ENCODE measurements around the gene TLE4.

TLE4 gene

GRCh38 chr9:79682076-79682736 is 110.4 kb downstream of the TLE4 start:
- H3K36me3 ChIP-seq (ENCODE audit: control insufficient read depth, insufficient read depth, low read length): no peaks in the 10 kb centered on the region
- no peak overlapping the region for H3K9ac ChIP-seq (ENCODE audit: low read depth, low read length)
- H3K9me3 ChIP-seq (ENCODE audit: control insufficient read depth, insufficient read depth, low read length): no peaks in the 10 kb centered on the region
- no peak overlapping the region for H3K27ac ChIP-seq (ENCODE audit: low read depth, low read length)
- no peak overlapping the region for H3K4me3 ChIP-seq (ENCODE audit: low read depth, low read length)
- peaks cover 8% of the 10 kb centered on the region for H3K4me1 ChIP-seq (ENCODE audit: control insufficient read depth, insufficient read depth, low read length)
- H3K27me3 ChIP-seq (ENCODE audit: control insufficient read depth, insufficient read depth, low read length): no peaks in the 10 kb centered on the region

- H3K4me1 ChIP-seq (ENCODE audit: control insufficient read depth, insufficient read depth, low read length): peaks cover 8% of the 10 kb centered on the region
- no peaks in the 10 kb centered on the region for H3K9me3 ChIP-seq (ENCODE audit: control insufficient read depth, insufficient read depth, low read length)
- no peak overlapping the region for H3K4me3 ChIP-seq (ENCODE audit: low read depth, low read length)
- H3K9ac ChIP-seq (ENCODE audit: low read depth, low read length): no peak overlapping the region
- no peak overlapping the region for H3K27ac ChIP-seq (ENCODE audit: low read depth, low read length)
- no peaks in the 10 kb centered on the region for H3K36me3 ChIP-seq (ENCODE audit: control insufficient read depth, insufficient read depth, low read length)
- H3K27me3 ChIP-seq (ENCODE audit: control insufficient read depth, insufficient read depth, low read length): no peaks in the 10 kb centered on the region
Measured at GRCh38 chr9:79684059-79684458, 112.3 kb downstream of the TLE4 start.

GRCh38 chr9:79684711-79685575 is 113.2 kb downstream of the TLE4 start:
- H3K36me3 ChIP-seq (ENCODE audit: control insufficient read depth, insufficient read depth, low read length): no peaks in the 10 kb centered on the region
- no peak overlapping the region for H3K4me3 ChIP-seq (ENCODE audit: low read depth, low read length)
- no peak overlapping the region for H3K9ac ChIP-seq (ENCODE audit: low read depth, low read length)
- H3K9me3 ChIP-seq (ENCODE audit: control insufficient read depth, insufficient read depth, low read length): no peaks in the 10 kb centered on the region
- H3K4me1 ChIP-seq (ENCODE audit: control insufficient read depth, insufficient read depth, low read length): peaks cover 8% of the 10 kb centered on the region
- no peak overlapping the region for H3K27ac ChIP-seq (ENCODE audit: low read depth, low read length)
- no peaks in the 10 kb centered on the region for H3K27me3 ChIP-seq (ENCODE audit: control insufficient read depth, insufficient read depth, low read length)

GRCh38 chr9:79685577-79685976 is 113.8 kb downstream of the TLE4 start:
- H3K4me1 ChIP-seq (ENCODE audit: control insufficient read depth, insufficient read depth, low read length): peaks cover 8% of the 10 kb centered on the region
- H3K9ac ChIP-seq (ENCODE audit: low read depth, low read length): no peak overlapping the region
- no peaks in the 10 kb centered on the region for H3K36me3 ChIP-seq (ENCODE audit: control insufficient read depth, insufficient read depth, low read length)
- no peaks in the 10 kb centered on the region for H3K27me3 ChIP-seq (ENCODE audit: control insufficient read depth, insufficient read depth, low read length)
- H3K27ac ChIP-seq (ENCODE audit: low read depth, low read length): no peak overlapping the region
- no peak overlapping the region for H3K4me3 ChIP-seq (ENCODE audit: low read depth, low read length)
- H3K9me3 ChIP-seq (ENCODE audit: control insufficient read depth, insufficient read depth, low read length): no peaks in the 10 kb centered on the region

- Histone ChIP-seq H3K36me3 (ENCODE audit: control insufficient read depth, insufficient read depth, low read length) (no peaks in the 10 kb centered on the region), H3K27me3 (ENCODE audit: control insufficient read depth, insufficient read depth, low read length) (no peaks in the 10 kb centered on the region), H3K4me1 (ENCODE audit: control insufficient read depth, insufficient read depth, low read length) (peaks cover 8% of the 10 kb centered on the region; the same call in 1 of the 2 replicates), H3K9ac (ENCODE audit: low read depth, low read length) (no peak overlapping the region), H3K27ac (ENCODE audit: low read depth, low read length) (no peak overlapping the region), H3K4me3 (ENCODE audit: low read depth, low read length) (no peak overlapping the region), H3K9me3 (ENCODE audit: control insufficient read depth, insufficient read depth, low read length) (no peaks in the 10 kb centered on the region)
Measured at GRCh38 chr9:79686381-79687130, 114.8 kb downstream of the TLE4 start.

GRCh38 chr9:79687131-79687447 is 115.3 kb downstream of the TLE4 start:
- Histone ChIP-seq H3K27me3 (ENCODE audit: control insufficient read depth, insufficient read depth, low read length) (no peaks in the 10 kb centered on the region), H3K27ac (ENCODE audit: low read depth, low read length) (no peak overlapping the region), H3K4me3 (ENCODE audit: low read depth, low read length) (no peak overlapping the region), H3K9ac (ENCODE audit: low read depth, low read length) (no peak overlapping the region), H3K9me3 (ENCODE audit: control insufficient read depth, insufficient read depth, low read length) (no peaks in the 10 kb centered on the region), H3K36me3 (ENCODE audit: control insufficient read depth, insufficient read depth, low read length) (no peaks in the 10 kb centered on the region), H3K4me1 (ENCODE audit: control insufficient read depth, insufficient read depth, low read length) (peaks cover 12% of the 10 kb centered on the region; the same call in 1 of the 2 replicates)

- H3K27me3 ChIP-seq (ENCODE audit: control insufficient read depth, insufficient read depth, low read length): no peaks in the 10 kb centered on the region
- H3K36me3 ChIP-seq (ENCODE audit: control insufficient read depth, insufficient read depth, low read length): no peaks in the 10 kb centered on the region
- H3K9ac ChIP-seq (ENCODE audit: low read depth, low read length): no peak overlapping the region
- no peak overlapping the region for H3K27ac ChIP-seq (ENCODE audit: low read depth, low read length)
- H3K4me1 ChIP-seq (ENCODE audit: control insufficient read depth, insufficient read depth, low read length): peaks cover 25% of the 10 kb centered on the region
- no peaks in the 10 kb centered on the region for H3K9me3 ChIP-seq (ENCODE audit: control insufficient read depth, insufficient read depth, low read length)
- H3K4me3 ChIP-seq (ENCODE audit: low read depth, low read length): no peak overlapping the region
Measured at GRCh38 chr9:79688363-79688762, 116.6 kb downstream of the TLE4 start.

- H3K9ac ChIP-seq (ENCODE audit: low read depth, low read length): no peak overlapping the region
Measured at GRCh38 chr9:79689576-79689975, 117.8 kb downstream of the TLE4 start.

GRCh38 chr9:79691496-79691895 is 119.7 kb downstream of the TLE4 start:
- Histone ChIP-seq H3K27me3 (ENCODE audit: control insufficient read depth, insufficient read depth, low read length) (no peaks in the 10 kb centered on the region), H3K27ac (ENCODE audit: low read depth, low read length) (no peak overlapping the region), H3K9ac (ENCODE audit: low read depth, low read length) (no peak overlapping the region), H3K36me3 (ENCODE audit: control insufficient read depth, insufficient read depth, low read length) (no peaks in the 10 kb centered on the region), H3K4me3 (ENCODE audit: low read depth, low read length) (no peak overlapping the region), H3K4me1 (ENCODE audit: control insufficient read depth, insufficient read depth, low read length) (peaks cover 52% of the 10 kb centered on the region), H3K9me3 (ENCODE audit: control insufficient read depth, insufficient read depth, low read length) (no peaks in the 10 kb centered on the region)

More at GRCh38 chr9:79689576-79689975, 117.8 kb downstream of the TLE4 start:
- no peak overlapping the region for H3K27ac ChIP-seq (ENCODE audit: low read depth, low read length)
- H3K27me3 ChIP-seq (ENCODE audit: control insufficient read depth, insufficient read depth, low read length): no peaks in the 10 kb centered on the region
- peaks cover 37% of the 10 kb centered on the region for H3K4me1 ChIP-seq (ENCODE audit: control insufficient read depth, insufficient read depth, low read length)
- no peak overlapping the region for H3K4me3 ChIP-seq (ENCODE audit: low read depth, low read length)
- no peaks in the 10 kb centered on the region for H3K9me3 ChIP-seq (ENCODE audit: control insufficient read depth, insufficient read depth, low read length)
- H3K36me3 ChIP-seq (ENCODE audit: control insufficient read depth, insufficient read depth, low read length): no peaks in the 10 kb centered on the region

- Histone ChIP-seq H3K4me3 (ENCODE audit: low read depth, low read length) (no peak overlapping the region), H3K27me3 (ENCODE audit: control insufficient read depth, insufficient read depth, low read length) (no peaks in the 10 kb centered on the region), H3K9ac (ENCODE audit: low read depth, low read length) (no peak overlapping the region), H3K36me3 (ENCODE audit: control insufficient read depth, insufficient read depth, low read length) (no peaks in the 10 kb centered on the region), H3K27ac (ENCODE audit: low read depth, low read length) (no peak overlapping the region), H3K9me3 (ENCODE audit: control insufficient read depth, insufficient read depth, low read length) (no peaks in the 10 kb centered on the region), H3K4me1 (ENCODE audit: control insufficient read depth, insufficient read depth, low read length) (peaks cover 67% of the 10 kb centered on the region)
Measured at GRCh38 chr9:79692857-79693571, 121.2 kb downstream of the TLE4 start.

Measured in HUES48 (cell line).